ENCODE results near the gene RXFP2. TPM values are rescaled to one million over a fixed set of nuclear protein-coding genes. Genes with fewer than 3 reads are reported as not detected.

Gene RXFP2
- total RNA-seq, 2 experiments from 2014 or later, result not detected

- no peaks in the 10 kb centered on the region for H3K36me3 Mint-ChIP-seq (ENCODE audit: low read depth)
- POLR2A ChIA-PET, result no interaction called here
- peaks cover 10% of the 10 kb centered on the region for H3K27me3 Mint-ChIP-seq
- no peak for DNase-seq
- CTCF ChIA-PET, result no interaction called here
- H3K4me1 Mint-ChIP-seq (ENCODE audit: low read depth), result no peaks in the 10 kb centered on the region
- H3K4me3 Mint-ChIP-seq, result no peak overlapping the region
- H3K27ac Mint-ChIP-seq, result no peak overlapping the region
- no peak for TF ChIP-seq CTCF (IDR thresholded peaks at IDR 0.05)
- ATAC-seq, result no peak
- intact Hi-C loops (cut with micrococcal nuclease), result no loop called here
- H3K9me3 Mint-ChIP-seq, result no peaks in the 10 kb centered on the region
Observed at GRCh38 chr13:31781064-31781463, 41.7 kb downstream of the RXFP2 start.

- Mint-ChIP-seq H3K27ac (no peak overlapping the region), H3K36me3 (ENCODE audit: low read depth) (no peaks in the 10 kb centered on the region), H3K9me3 (no peaks in the 10 kb centered on the region), H3K27me3 (peaks cover 4% of the 10 kb centered on the region), H3K4me3 (no peak overlapping the region), H3K4me1 (ENCODE audit: low read depth) (no peaks in the 10 kb centered on the region)
- DNase-seq, result no peak
- POLR2A ChIA-PET, result interaction anchor here (0.6 kb wide), 1 partner anchor 174 kb away, joined by 3 read pairs; no protein-coding TSS in a partner anchor
- ATAC-seq, result no peak
- intact Hi-C loops (cut with micrococcal nuclease), result no loop called here
- CTCF ChIA-PET, result no interaction called here
- TF ChIP-seq CTCF (IDR thresholded peaks at IDR 0.05), result no peak
Observed at GRCh38 chr13:31786011-31786410, 46.7 kb downstream of the RXFP2 start.

- H3K4me3 Mint-ChIP-seq, result no peak overlapping the region
- intact Hi-C loops (cut with micrococcal nuclease), result no loop called here
- no peaks in the 10 kb centered on the region for H3K4me1 Mint-ChIP-seq (ENCODE audit: low read depth)
- H3K9me3 Mint-ChIP-seq, result no peaks in the 10 kb centered on the region
- H3K27me3 Mint-ChIP-seq, result peaks cover 3% of the 10 kb centered on the region
- DNase-seq, result no peak
- ChIA-PET POLR2A (no interaction called here), CTCF (no interaction called here)
- no peaks in the 10 kb centered on the region for H3K36me3 Mint-ChIP-seq (ENCODE audit: low read depth)
- ATAC-seq, result no peak
- no peak for TF ChIP-seq CTCF (IDR thresholded peaks at IDR 0.05)
- H3K27ac Mint-ChIP-seq, result no peak overlapping the region
Observed at GRCh38 chr13:31790992-31791391, 51.7 kb downstream of the RXFP2 start.

GRCh38 chr13:31793246-31793645 is 53.9 kb downstream of the RXFP2 start:
- H3K27me3 Mint-ChIP-seq, result peaks cover 4% of the 10 kb centered on the region
- H3K9me3 Mint-ChIP-seq, result no peaks in the 10 kb centered on the region
- H3K4me1 Mint-ChIP-seq (ENCODE audit: low read depth), result no peaks in the 10 kb centered on the region
- CTCF ChIA-PET, result no interaction called here
- no peak for ATAC-seq
- H3K36me3 Mint-ChIP-seq (ENCODE audit: low read depth), result no peaks in the 10 kb centered on the region
- no peak for DNase-seq
- H3K4me3 Mint-ChIP-seq, result no peak overlapping the region
- no peak overlapping the region for H3K27ac Mint-ChIP-seq
- TF ChIP-seq CTCF (IDR thresholded peaks at IDR 0.05), result no peak
- intact Hi-C loops (cut with micrococcal nuclease), result no loop called here
- POLR2A ChIA-PET, result no interaction called here

- ChIA-PET CTCF (no interaction called here), POLR2A (no interaction called here)
- H3K9me3 Mint-ChIP-seq, result no peaks in the 10 kb centered on the region
- ATAC-seq (no peak), DNase-seq (no peak)
- H3K27ac Mint-ChIP-seq, result no peak overlapping the region
- no peaks in the 10 kb centered on the region for H3K4me1 Mint-ChIP-seq (ENCODE audit: low read depth)
- peaks cover 4% of the 10 kb centered on the region for H3K27me3 Mint-ChIP-seq
- no peak for TF ChIP-seq CTCF (IDR thresholded peaks at IDR 0.05)
- no peak overlapping the region for H3K4me3 Mint-ChIP-seq
- H3K36me3 Mint-ChIP-seq (ENCODE audit: low read depth), result no peaks in the 10 kb centered on the region
- intact Hi-C loops (cut with micrococcal nuclease), result no loop called here
Observed at GRCh38 chr13:31794452-31794851, 55.1 kb downstream of the RXFP2 start.

Data from activated CD8-positive, alpha-beta T cell treated with anti-CD3 and anti-CD28 coated beads for 36 hours (primary cell).